Measurements from ENCODE around the gene EXOC3L2. TPM values are rescaled to one million over a fixed set of nuclear protein-coding genes. Genes with fewer than 3 reads are reported as not detected.

Gene EXOC3L2
- total RNA-seq, 1 experiment from 2014 or later = 0.08 TPM

Other genes with a start within 250 kb of the EXOC3L2 start
- gene RELB, start 243.9 kb downstream of the EXOC3L2 start, total RNA-seq (2021; ENCODE audit: unreplicated experiment) = 28.1 TPM
- 72.4 TPM for gene CLASRP, start 206.4 kb downstream of the EXOC3L2 start, total RNA-seq (2021; ENCODE audit: unreplicated experiment)
- gene ZNF296, start 168.9 kb downstream of the EXOC3L2 start, total RNA-seq (2021; ENCODE audit: unreplicated experiment) = 6.7 TPM
- gene GEMIN7, start 166.1 kb downstream of the EXOC3L2 start, total RNA-seq (2021; ENCODE audit: unreplicated experiment) = 29.5 TPM
- 20.4 TPM for gene PPP1R37, start 152.2 kb downstream of the EXOC3L2 start, total RNA-seq (2021; ENCODE audit: unreplicated experiment)
- 0.05 TPM for gene NKPD1, start 84.4 kb downstream of the EXOC3L2 start, total RNA-seq (2021; ENCODE audit: unreplicated experiment)
- gene TRAPPC6A, start 67.2 kb downstream of the EXOC3L2 start, total RNA-seq (2021; ENCODE audit: unreplicated experiment) = 24.7 TPM
- 21.8 TPM for gene BLOC1S3, start 66.6 kb downstream of the EXOC3L2 start, total RNA-seq (2021; ENCODE audit: unreplicated experiment)
- gene MARK4, start 5.9 kb upstream of the EXOC3L2 start, total RNA-seq (2021; ENCODE audit: unreplicated experiment) = 21.6 TPM
- not detected for gene CKM, start 77.5 kb upstream of the EXOC3L2 start, total RNA-seq (2021; ENCODE audit: unreplicated experiment)
- gene KLC3, start 95.3 kb upstream of the EXOC3L2 start, total RNA-seq (2021; ENCODE audit: unreplicated experiment) = 0.49 TPM
- gene ERCC2, start 125.2 kb upstream of the EXOC3L2 start, total RNA-seq (2021; ENCODE audit: unreplicated experiment) = 32.5 TPM
- gene PPP1R13L, start 159.7 kb upstream of the EXOC3L2 start, total RNA-seq (2021; ENCODE audit: unreplicated experiment) = 39.1 TPM
- 27.8 TPM for gene POLR1G, start 161.2 kb upstream of the EXOC3L2 start, total RNA-seq (2021; ENCODE audit: unreplicated experiment)
- gene ERCC1, start 178.5 kb upstream of the EXOC3L2 start, total RNA-seq (2021; ENCODE audit: unreplicated experiment) = 80.3 TPM
- gene FOSB, start 222.6 kb upstream of the EXOC3L2 start, total RNA-seq (2021; ENCODE audit: unreplicated experiment) = 13.4 TPM

All from Panc1 (cell line).